ENCODE data around the gene MEF2A.

The MEF2A gene

GRCh38 chr15:99556578-99556977 is 9.2 kb upstream of the MEF2A start:
- no peak overlapping the region for H3K27ac ChIP-seq (ENCODE audit: extremely low read depth, low read depth, low read length)
- POLR2A ChIA-PET = interaction anchor here (1.1 kb wide), 1 partner anchor 9 kb away, joined by 6 read pairs; the partner anchor contains the start of gene MEF2A
- CTCF ChIA-PET = no interaction called here
- H3K9me3 ChIP-seq (ENCODE audit: control insufficient read depth, insufficient read depth, low read depth, low read length) = no peaks in the 10 kb centered on the region
- H3K4me1 ChIP-seq (ENCODE audit: control insufficient read depth, insufficient read depth, low read length) = no peaks in the 10 kb centered on the region
- TF ChIP-seq FEZF1 (tag by site-specific recombination; IDR thresholded peaks at IDR 0.05) (no peak), ZNF664 (tag by site-specific recombination; IDR thresholded peaks at IDR 0.05) (no peak), ZNF76 (tag by site-specific recombination; IDR thresholded peaks at IDR 0.05; ENCODE audit: borderline replicate concordance, low read depth) (no peak), ZNF658 (tag by site-specific recombination; IDR thresholded peaks at IDR 0.05) (no peak), ZNF24 (tag by site-specific recombination; IDR thresholded peaks at IDR 0.05) (no peak), ZNF362 (tag by site-specific recombination; IDR thresholded peaks at IDR 0.05) (no peak), ZSCAN18 (tag by site-specific recombination; IDR thresholded peaks at IDR 0.05) (no peak), PRDM2 (tag by site-specific recombination; IDR thresholded peaks at IDR 0.05; ENCODE audit: borderline replicate concordance) (no peak), YY2 (tag by site-specific recombination; IDR thresholded peaks at IDR 0.05) (no peak), PATZ1 (tag by site-specific recombination; IDR thresholded peaks at IDR 0.05) (no peak), REPIN1 (tag by site-specific recombination; IDR thresholded peaks at IDR 0.05; ENCODE audit: low read depth) (no peak), ZNF324 (tag by site-specific recombination; IDR thresholded peaks at IDR 0.05) (no peak), ZNF830 (tag by site-specific recombination; IDR thresholded peaks at IDR 0.05; ENCODE audit: low read depth) (no peak), ZNF677 (tag by site-specific recombination; IDR thresholded peaks at IDR 0.05) (no peak), ZBTB44 (tag by site-specific recombination; IDR thresholded peaks at IDR 0.05) (no peak), ZNF585B (tag by site-specific recombination; IDR thresholded peaks at IDR 0.05) (no peak)
- no peak overlapping the region for H3K4me3 ChIP-seq (ENCODE audit: low read depth, low read length)
- no peaks in the 10 kb centered on the region for H3K36me3 ChIP-seq (ENCODE audit: control insufficient read depth in 2 of 2, insufficient read depth in 1 of 2, low read length in 2 of 2)

Data from HEK293 (cell line).